Stimulated activated memory B cell treated with anti-CD40 and anti-IgM and Interleukin-4, amounts not matched to agents 10 μg/mL and 1 μg/mL and 100 μg/mL, for 72 hours (primary cell): ENCODE measurements around the gene SAA2.
"Not testable (repeated sequence)": the region's sequence is repeated elsewhere in the genome, so short reads cannot be mapped to it uniquely, and the experiment has no call there.

Experiments used
- ATAC-seq: fragments of 150-1000 bp; cut with Tn5 transposase; 2 replicates; pipeline ENCODE4 v1.10.0; 2021
- H3K27ac Mint-ChIP-seq: one replicate; pipeline ENCODE4 v1.8.0; 2022; ENCODE audit warnings: mild to moderate bottlenecking, mixed read lengths
- H3K27me3 Mint-ChIP-seq: one replicate; pipeline ENCODE4 v1.8.0; 2022; ENCODE audit warnings: mixed read lengths
- H3K36me3 Mint-ChIP-seq: one replicate; pipeline ENCODE4 v1.8.0; 2022; ENCODE audit warnings: mixed read lengths
- H3K4me1 Mint-ChIP-seq: one replicate; pipeline ENCODE4 v1.8.0; 2022; ENCODE audit warnings: mixed read lengths
- H3K4me3 Mint-ChIP-seq: one replicate; pipeline ENCODE4 v1.8.0; 2022; ENCODE audit warnings: mild to moderate bottlenecking, moderate library complexity, mixed read lengths
- H3K9me3 Mint-ChIP-seq: one replicate; pipeline ENCODE4 v1.8.0; 2022; ENCODE audit warnings: mixed read lengths

SAA2 gene

GRCh38 chr11:18262681-18263350, 14.3 kb upstream of the SAA2 start:
- peaks cover 28% of the 10 kb centered on the region for H3K4me1 Mint-ChIP-seq
- H3K27me3 Mint-ChIP-seq, H3K36me3 Mint-ChIP-seq, H3K4me3 Mint-ChIP-seq, H3K27ac Mint-ChIP-seq, H3K9me3 Mint-ChIP-seq, ATAC-seq: not testable (repeated sequence)

GRCh38 chr11:18261721-18262120, 13.3 kb upstream of the SAA2 start:
- Mint-ChIP-seq H3K9me3 (peaks cover 2% of the 10 kb centered on the region), H3K27ac (no peak overlapping the region), H3K27me3 (no peaks in the 10 kb centered on the region), H3K4me1 (peaks cover 24% of the 10 kb centered on the region), H3K4me3 (no peak overlapping the region), H3K36me3 (no peaks in the 10 kb centered on the region)
- no peak for ATAC-seq

GRCh38 chr11:18259259-18259658, 10.8 kb upstream of the SAA2 start:
- Mint-ChIP-seq H3K36me3 (no peaks in the 10 kb centered on the region), H3K9me3 (no peaks in the 10 kb centered on the region), H3K27me3 (no peaks in the 10 kb centered on the region), H3K4me1 (peaks cover 8% of the 10 kb centered on the region), H3K27ac (no peak overlapping the region), H3K4me3 (no peak overlapping the region)
- no peak for ATAC-seq

- Mint-ChIP-seq H3K36me3 (no peaks in the 10 kb centered on the region), H3K9me3 (no peaks in the 10 kb centered on the region), H3K4me1 (no peaks in the 10 kb centered on the region), H3K27ac (no peak overlapping the region), H3K4me3 (no peak overlapping the region), H3K27me3 (no peaks in the 10 kb centered on the region)
- ATAC-seq = no peak
These were observed 6.4 kb upstream of the SAA2 start for GRCh38 chr11:18254781-18255361.

GRCh38 chr11:18253778-18254338, 5.4 kb upstream of the SAA2 start:
- no peak overlapping the region for H3K27ac Mint-ChIP-seq
- no peaks in the 10 kb centered on the region for H3K4me1 Mint-ChIP-seq
- ATAC-seq = no peak
- H3K36me3 Mint-ChIP-seq = no peaks in the 10 kb centered on the region
- H3K4me3 Mint-ChIP-seq = no peak overlapping the region
- H3K27me3 Mint-ChIP-seq = no peaks in the 10 kb centered on the region
- no peaks in the 10 kb centered on the region for H3K9me3 Mint-ChIP-seq

- Mint-ChIP-seq H3K36me3 (no peaks in the 10 kb centered on the region), H3K4me3 (no peak overlapping the region), H3K9me3 (no peaks in the 10 kb centered on the region), H3K4me1 (no peaks in the 10 kb centered on the region), H3K27ac (no peak overlapping the region), H3K27me3 (no peaks in the 10 kb centered on the region)
- ATAC-seq = no peak
These were observed 4.8 kb upstream of the SAA2 start for GRCh38 chr11:18253233-18253632.

- not testable (repeated sequence) for H3K9me3 Mint-ChIP-seq, H3K27me3 Mint-ChIP-seq, H3K36me3 Mint-ChIP-seq
- peak; percentile 21 for ATAC-seq
- peak overlapping the region; percentile 93 for H3K27ac Mint-ChIP-seq
- H3K4me1 Mint-ChIP-seq = peaks cover 19% of the 10 kb centered on the region
- H3K4me3 Mint-ChIP-seq = peak overlapping the region; percentile 81
These were observed 1.3 kb downstream of the SAA2 start for GRCh38 chr11:18247191-18247581.

- not testable (repeated sequence) for H3K36me3 Mint-ChIP-seq, H3K27me3 Mint-ChIP-seq, H3K9me3 Mint-ChIP-seq
- H3K4me1 Mint-ChIP-seq = peaks cover 19% of the 10 kb centered on the region
- ATAC-seq = peak; percentile 91
- peak overlapping the region; percentile 81 for H3K4me3 Mint-ChIP-seq
- peak overlapping the region; percentile 93 for H3K27ac Mint-ChIP-seq
These were observed 1.9 kb downstream of the SAA2 start for GRCh38 chr11:18246379-18247190.

GRCh38 chr11:18245396-18245795, 3.1 kb downstream of the SAA2 start:
- Mint-ChIP-seq H3K9me3 (peaks cover 10% of the 10 kb centered on the region), H3K4me1 (peaks cover 19% of the 10 kb centered on the region), H3K4me3 (no peak overlapping the region), H3K27ac (no peak overlapping the region), H3K27me3 (no peaks in the 10 kb centered on the region), H3K36me3 (peaks cover 6% of the 10 kb centered on the region)
- ATAC-seq = no peak

GRCh38 chr11:18243783-18244362, 4.6 kb downstream of the SAA2 start:
- ATAC-seq = no peak
- H3K4me1 Mint-ChIP-seq = peaks cover 19% of the 10 kb centered on the region
- H3K36me3 Mint-ChIP-seq = peaks cover 6% of the 10 kb centered on the region
- H3K27ac Mint-ChIP-seq = no peak overlapping the region
- H3K4me3 Mint-ChIP-seq = no peak overlapping the region
- peaks cover 10% of the 10 kb centered on the region for H3K9me3 Mint-ChIP-seq
- H3K27me3 Mint-ChIP-seq = no peaks in the 10 kb centered on the region

- Mint-ChIP-seq H3K36me3 (peaks cover 6% of the 10 kb centered on the region), H3K4me1 (peaks cover 6% of the 10 kb centered on the region), H3K27me3 (peaks cover 9% of the 10 kb centered on the region), H3K4me3 (no peak overlapping the region), H3K9me3 (peaks cover 10% of the 10 kb centered on the region), H3K27ac (no peak overlapping the region)
- no peak for ATAC-seq
These were observed 8.8 kb downstream of the SAA2 start for GRCh38 chr11:18239655-18240054.

- Mint-ChIP-seq H3K9me3 (peaks cover 4% of the 10 kb centered on the region), H3K27me3 (peaks cover 9% of the 10 kb centered on the region), H3K4me1 (no peaks in the 10 kb centered on the region), H3K4me3 (no peak within 1 kb of the TSS), H3K27ac (no peak within 1 kb of the TSS), H3K36me3 (no peaks in the 10 kb centered on the region)
- ATAC-seq = no peak
These were observed 11.7 kb downstream of the SAA2 start, which contains the start of gene SAA4 for GRCh38 chr11:18236664-18237356. Gene SAA4 (minus strand): TSS chr11:18236802. CDS start chr11:18235926, 876 bp downstream.

GRCh38 chr11:18235394-18236334, 12.8 kb downstream of the SAA2 start:
- no peak for ATAC-seq
- Mint-ChIP-seq H3K4me1 (no peaks in the 10 kb centered on the region), H3K27ac (no peak overlapping the region), H3K27me3 (peaks cover 9% of the 10 kb centered on the region), H3K4me3 (no peak overlapping the region), H3K9me3 (peaks cover under 1% of the 10 kb centered on the region), H3K36me3 (no peaks in the 10 kb centered on the region)

GRCh38 chr11:18233912-18234311, 14.6 kb downstream of the SAA2 start:
- no peak for ATAC-seq
- H3K4me1 Mint-ChIP-seq = peaks cover 11% of the 10 kb centered on the region
- no peak overlapping the region for H3K27ac Mint-ChIP-seq
- peaks cover under 1% of the 10 kb centered on the region for H3K9me3 Mint-ChIP-seq
- H3K36me3 Mint-ChIP-seq = no peaks in the 10 kb centered on the region
- H3K27me3 Mint-ChIP-seq = peaks cover 9% of the 10 kb centered on the region
- H3K4me3 Mint-ChIP-seq = no peak overlapping the region
